Testis (tissue), 2 donors: ENCODE data around the gene C16orf89.
"Not testable (repeated sequence)": the region's sequence is repeated elsewhere in the genome, so short reads cannot be mapped to it uniquely, and the experiment has no call there.

Source experiments
- CTCF ChIP-seq, 3 experiments: fragments of 450-650 bp in 2 of 3; fragments of 200-600 bp in 1 of 3; sonication (generic) in 1 of 3; IDR thresholded peaks; one replicate each; pipeline ENCODE4 v1.5.1; 2016 to 2019; ENCODE audit warnings: antibody characterized with exemption in 3 of 3, mild to moderate bottlenecking in 2 of 3, moderate library complexity in 1 of 3
- POLR2A ChIP-seq: fragments of 450-650 bp; IDR thresholded peaks from one replicate; pipeline ENCODE4 v1.6.1; 2017; ENCODE audit warnings: antibody characterized with exemption, mild to moderate bottlenecking, moderate library complexity

- not testable (repeated sequence) for TF ChIP-seq CTCF (IDR thresholded peaks at IDR 0.05); POLR2A
Measured at GRCh38 chr16:5085716-5086115, 20.0 kb upstream of the C16orf89 start.
